GM12865 (cell line): ENCODE results near the gene PLCL2.

Experiments
- DNase-seq: peaks from one replicate; pipeline ENCODE4 v3.0.0; 2010; ENCODE audit warnings: low read depth
- H3K4me3 ChIP-seq: 2 replicates; pipeline ENCODE4 v1.5.1; 2011; ENCODE audit warnings: mild to moderate bottlenecking, low read depth, low read length, control low read depth
- TF ChIP-seq, protein P1 (sequence below): IDR thresholded peaks from 2 replicates; pipeline ENCODE4 v1.5.1; 2011; ENCODE audit warnings: low read length, control low read depth, low read depth, inconsistent platforms; ENCODE audit not compliant: insufficient read depth; ENCODE audit errors: missing control alignments

PLCL2 gene

DNA sequence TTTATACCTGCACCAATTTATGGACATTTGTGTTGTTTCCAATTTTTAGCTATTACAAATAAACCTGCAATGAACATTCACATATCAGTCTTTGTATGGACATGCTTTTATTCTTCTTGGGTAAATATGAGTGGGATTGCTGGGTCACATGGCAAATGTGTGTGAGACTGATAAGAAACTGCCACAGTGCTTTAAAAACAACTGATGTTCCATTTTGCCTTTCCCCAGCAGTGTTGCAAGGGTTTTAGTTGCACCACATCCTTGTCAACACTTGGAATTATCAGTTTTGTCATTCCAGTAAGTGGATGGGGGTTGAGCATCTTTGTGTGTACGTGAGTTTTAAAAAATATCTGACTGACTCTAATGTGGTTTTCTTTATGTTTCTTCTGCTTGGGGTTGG is 191.2 kb downstream of the PLCL2 start:
- no peak for DNase-seq

DNA sequence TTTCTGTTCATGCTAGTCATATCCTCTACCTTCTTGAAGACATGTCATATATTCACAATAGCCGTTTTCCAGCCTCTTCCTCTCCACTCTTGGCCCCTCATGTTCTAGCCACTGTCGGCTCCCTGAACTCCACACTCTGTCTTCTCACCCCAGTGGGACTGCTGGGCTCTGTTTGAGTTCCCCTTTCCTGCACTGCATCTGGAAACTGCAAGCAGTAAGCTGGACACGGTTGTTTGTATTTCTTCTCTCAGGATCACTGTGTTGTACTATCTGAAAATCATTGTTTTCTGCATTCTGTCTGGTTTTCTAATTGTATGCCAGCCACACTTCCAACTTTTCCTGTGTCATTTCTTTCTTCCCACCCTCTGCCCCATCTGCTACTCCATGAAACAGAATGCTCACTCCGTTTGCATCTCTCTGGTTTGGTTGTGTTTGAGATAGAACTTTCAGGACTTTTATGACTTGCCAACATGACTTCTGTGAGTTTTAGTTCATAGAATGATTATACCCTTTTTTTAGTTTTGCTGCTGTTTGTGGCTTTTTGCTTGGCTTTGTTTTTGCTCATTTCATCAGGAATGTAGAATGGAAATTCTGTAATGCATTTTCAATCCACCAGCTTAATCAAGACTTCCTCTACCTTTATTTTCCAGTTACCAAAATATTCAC is 192.3 kb downstream of the PLCL2 start:
- no peak overlapping the region for H3K4me3 ChIP-seq
- TF ChIP-seq, protein P1, sequence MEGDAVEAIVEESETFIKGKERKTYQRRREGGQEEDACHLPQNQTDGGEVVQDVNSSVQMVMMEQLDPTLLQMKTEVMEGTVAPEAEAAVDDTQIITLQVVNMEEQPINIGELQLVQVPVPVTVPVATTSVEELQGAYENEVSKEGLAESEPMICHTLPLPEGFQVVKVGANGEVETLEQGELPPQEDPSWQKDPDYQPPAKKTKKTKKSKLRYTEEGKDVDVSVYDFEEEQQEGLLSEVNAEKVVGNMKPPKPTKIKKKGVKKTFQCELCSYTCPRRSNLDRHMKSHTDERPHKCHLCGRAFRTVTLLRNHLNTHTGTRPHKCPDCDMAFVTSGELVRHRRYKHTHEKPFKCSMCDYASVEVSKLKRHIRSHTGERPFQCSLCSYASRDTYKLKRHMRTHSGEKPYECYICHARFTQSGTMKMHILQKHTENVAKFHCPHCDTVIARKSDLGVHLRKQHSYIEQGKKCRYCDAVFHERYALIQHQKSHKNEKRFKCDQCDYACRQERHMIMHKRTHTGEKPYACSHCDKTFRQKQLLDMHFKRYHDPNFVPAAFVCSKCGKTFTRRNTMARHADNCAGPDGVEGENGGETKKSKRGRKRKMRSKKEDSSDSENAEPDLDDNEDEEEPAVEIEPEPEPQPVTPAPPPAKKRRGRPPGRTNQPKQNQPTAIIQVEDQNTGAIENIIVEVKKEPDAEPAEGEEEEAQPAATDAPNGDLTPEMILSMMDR = no peak
- no peak for DNase-seq

More for the DNA sequence above, 191.2 kb downstream of the PLCL2 start:
- H3K4me3 ChIP-seq = no peak overlapping the region
- TF ChIP-seq, protein P1 = no peak

- TF ChIP-seq, protein P1 = no peak
- no peak overlapping the region for H3K4me3 ChIP-seq
- DNase-seq = no peak
These were observed 192.9 kb downstream of the PLCL2 start for GRCh38 chr3:17077606-17078005.

- H3K4me3 ChIP-seq = no peak overlapping the region
- TF ChIP-seq, protein P1 = no peak
- DNase-seq = no peak
These were observed 194.2 kb downstream of the PLCL2 start for GRCh38 chr3:17078926-17079465.

DNA sequence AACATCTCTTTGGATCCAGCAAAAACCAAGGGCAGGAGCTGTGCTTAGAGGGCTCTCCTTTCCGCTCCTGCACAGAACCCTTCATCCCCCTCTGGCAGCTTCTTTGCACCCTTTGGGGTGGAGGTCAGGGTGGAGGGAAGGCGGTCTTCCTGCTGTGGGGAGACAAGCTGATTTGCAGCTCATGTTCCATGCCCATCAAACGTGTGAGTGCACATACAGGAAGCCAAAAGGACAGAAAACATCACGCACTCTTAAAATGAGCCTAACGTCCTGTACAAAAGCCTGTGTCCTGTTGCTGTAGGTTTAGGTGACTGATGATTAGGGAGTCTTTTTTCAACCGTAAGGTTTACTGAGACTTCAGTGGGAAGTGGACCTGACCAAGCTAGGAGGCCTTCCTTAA is 195.2 kb downstream of the PLCL2 start:
- DNase-seq = no peak
- no peak overlapping the region for H3K4me3 ChIP-seq
- TF ChIP-seq, protein P1 = no peak

- TF ChIP-seq, protein P1 = no peak
- no peak overlapping the region for H3K4me3 ChIP-seq
- no peak for DNase-seq
These were observed 196.8 kb downstream of the PLCL2 start for GRCh38 chr3:17081520-17081919.

DNA sequence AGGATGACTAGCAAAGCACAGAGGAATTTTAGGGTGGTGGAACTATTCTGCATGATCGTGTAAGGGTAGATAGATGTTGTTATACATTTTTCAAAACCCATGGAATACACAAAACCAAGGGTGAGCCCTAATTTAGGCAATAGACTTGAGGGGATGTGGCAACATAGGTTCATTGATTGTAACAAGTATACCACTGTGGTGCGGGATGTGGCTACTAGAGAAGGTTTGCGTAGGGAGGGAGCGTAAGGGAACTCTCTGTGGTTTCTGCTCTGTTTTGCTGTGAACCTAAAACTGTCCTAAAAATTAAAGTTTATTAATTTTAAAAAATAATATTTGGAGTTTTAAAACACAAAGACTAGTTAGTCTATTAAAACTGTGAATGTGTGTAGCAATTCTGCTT is 202.8 kb downstream of the PLCL2 start:
- H3K4me3 ChIP-seq = no peak overlapping the region
- TF ChIP-seq, protein P1 = no peak
- DNase-seq = no peak
